HG02678 (cell line): ENCODE results near the gene SEC16A.

Experiments used
- ATAC-seq: cut with Tn5 transposase; IDR thresholded peaks from one replicate; pipeline ENCODE4 v1.9.1; 2021; ENCODE audit warnings: mild to moderate bottlenecking, moderate library complexity; ENCODE audit not compliant: unreplicated experiment

The SEC16A gene

GRCh38 chr9:136486131-136486530 lies 3.3 kb upstream of the SEC16A start:
- ATAC-seq, result no peak

- no peak for ATAC-seq
Measured at GRCh38 chr9:136485049-136486045, 2.5 kb upstream of the SEC16A start.

GRCh38 chr9:136484153-136485048 lies 1.6 kb upstream of the SEC16A start:
- no peak for ATAC-seq

DNA sequence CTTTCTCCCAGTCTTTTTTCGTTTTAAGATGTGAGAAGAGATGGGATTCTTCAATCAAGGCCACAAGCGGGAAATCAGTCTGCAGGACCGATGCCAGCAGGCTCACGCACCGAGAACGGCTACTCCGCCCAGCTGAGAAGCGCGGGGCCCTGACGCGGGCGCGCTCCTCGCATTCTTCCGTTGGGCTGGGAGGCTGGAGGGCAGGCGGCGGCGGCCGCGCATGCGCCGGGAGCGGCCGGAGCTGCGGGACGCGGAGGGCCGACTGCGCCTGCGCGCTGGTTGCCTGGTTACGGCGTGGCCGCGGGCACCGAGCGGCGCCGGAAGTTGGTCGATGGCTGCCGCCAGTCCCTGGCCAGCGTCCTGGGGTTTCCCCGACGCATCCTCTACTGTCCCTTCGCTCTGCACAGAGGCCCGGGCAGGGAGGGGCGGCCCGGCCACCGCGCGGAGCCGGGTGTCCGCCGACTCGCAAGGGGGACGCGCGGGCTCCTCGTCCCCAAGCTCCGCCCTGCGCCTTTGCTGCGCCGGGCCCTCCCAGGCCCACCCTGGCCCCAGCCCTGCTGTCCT lies 831 bp upstream of the SEC16A start:
- peak; percentile 63 for ATAC-seq

DNA sequence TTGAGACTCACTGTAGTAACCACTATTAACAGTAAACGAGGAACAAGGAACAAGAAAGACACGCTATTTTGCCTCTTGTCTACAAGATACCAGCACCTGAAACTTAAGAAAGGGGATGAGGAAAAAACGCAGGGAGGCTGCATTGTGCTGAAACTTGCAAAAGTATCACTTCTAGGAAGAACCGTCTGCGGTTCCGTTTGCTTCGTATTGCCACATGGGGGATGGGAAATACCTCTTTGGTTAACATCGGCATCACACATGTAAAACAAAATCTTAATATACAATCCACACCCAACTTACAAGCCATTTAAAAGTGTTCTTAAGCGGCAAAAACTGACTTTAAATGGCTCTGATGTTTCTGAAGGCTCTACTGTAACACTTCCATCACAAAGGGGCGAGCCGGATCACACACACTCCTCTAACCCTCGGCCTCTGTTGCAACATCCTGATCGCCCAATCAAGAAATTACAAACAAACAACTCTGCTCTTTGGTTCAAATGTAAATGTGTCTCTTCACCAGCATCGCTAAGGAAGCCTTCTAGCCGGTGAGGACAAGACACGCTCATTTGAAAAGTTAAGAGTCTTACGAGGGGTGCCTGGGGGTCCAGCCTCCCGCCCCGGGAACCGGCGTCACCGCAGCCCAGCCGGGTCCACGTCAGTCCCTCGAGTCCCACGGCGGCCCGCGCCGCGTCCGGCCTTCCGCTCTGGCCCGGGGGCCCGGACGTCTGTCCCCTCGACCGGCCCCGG lies 621 bp downstream of the SEC16A start:
- no peak for ATAC-seq

DNA sequence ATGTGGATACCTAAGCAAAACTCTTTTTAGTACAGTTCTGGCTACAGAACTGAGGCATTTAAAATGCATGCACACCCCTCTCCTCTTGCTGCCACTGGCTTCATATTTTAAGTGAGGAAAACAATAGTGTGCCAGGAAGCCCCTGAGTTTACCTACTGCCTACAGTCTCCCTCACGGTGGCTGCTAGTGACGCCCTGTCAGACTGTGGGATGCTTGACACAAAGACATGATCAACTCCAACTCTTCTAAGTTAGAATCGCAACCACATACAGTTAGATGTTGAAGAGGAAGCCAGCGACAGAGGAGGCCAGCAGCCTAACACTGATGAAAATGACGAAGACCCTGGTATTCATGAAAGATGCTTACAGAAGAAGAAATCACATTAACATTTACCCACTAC lies 1.3 kb downstream of the SEC16A start:
- ATAC-seq, result no peak

- no peak for ATAC-seq
Measured at GRCh38 chr9:136476369-136477150, 6.3 kb downstream of the SEC16A start.

DNA sequence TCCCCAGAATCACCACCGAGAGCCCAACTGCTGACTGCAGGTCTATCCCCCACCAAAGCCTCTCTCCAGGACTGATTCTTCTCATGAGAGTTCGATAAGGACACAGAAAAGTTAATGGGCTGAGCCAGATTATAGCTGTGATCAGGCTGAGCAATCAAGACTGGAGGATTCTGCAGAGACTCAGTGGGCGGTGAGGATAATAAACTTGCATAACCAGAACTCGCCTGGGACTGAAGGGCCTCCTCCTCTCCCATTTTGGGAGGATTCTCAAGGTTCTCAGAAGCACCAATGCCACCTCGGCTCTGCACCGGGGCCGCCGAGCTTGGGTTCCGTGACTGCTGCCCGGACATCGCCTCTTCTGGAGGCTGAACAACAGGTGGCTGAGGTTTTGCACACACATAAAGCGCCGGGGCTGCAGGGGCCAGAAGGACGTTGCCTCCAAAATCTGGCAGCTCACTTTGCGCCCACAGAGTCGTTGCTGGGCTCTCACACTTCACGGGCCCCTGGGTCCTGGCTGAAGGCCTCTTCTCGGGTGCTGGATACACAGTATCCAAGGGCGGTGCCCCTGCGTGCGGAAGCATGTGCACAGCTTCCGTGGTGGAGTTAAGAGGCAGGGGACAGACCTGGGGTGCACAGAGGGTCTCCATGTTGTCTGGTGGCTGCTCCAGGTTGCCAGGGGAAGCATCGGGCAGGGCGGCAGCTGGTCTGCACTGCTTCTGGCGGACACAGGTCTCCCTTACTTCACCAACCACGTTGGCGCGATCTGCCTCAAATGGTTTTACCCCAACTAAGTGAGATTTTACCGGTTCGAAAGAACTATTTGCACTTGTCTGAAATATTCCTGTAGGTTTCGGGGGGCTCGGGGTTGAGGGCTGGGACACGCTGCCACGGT lies 7.6 kb downstream of the SEC16A start:
- no peak for ATAC-seq

DNA sequence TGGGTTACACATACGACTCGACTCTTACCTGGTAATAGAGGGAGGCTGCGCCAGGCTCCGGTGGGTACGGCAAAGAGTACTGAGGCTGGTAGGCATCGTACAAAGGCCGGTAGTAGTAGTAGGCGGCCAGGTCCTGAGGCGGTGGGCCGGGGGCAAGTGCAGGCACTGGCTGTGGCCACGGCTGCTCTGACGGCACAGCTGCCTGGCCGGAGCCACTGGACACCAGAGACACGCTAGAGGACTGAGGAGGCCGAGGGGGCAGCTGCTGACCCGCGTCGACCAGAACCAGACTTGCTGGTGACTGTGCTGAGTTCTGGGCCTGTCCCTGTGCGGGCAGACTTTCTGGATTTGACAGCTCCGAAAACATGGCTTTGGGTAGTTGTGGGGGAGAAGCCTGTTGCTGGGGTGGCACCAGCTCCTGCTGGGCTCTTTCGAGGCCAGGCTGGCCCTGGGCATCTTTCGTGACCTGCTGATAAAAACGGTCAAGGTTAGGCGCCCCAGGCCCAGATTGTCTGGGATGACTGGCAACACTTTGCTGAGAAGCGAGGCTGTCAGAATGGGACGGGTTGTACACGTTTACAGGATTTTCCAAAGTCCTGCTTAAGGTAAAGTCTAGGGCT lies 8.7 kb downstream of the SEC16A start:
- no peak for ATAC-seq

DNA sequence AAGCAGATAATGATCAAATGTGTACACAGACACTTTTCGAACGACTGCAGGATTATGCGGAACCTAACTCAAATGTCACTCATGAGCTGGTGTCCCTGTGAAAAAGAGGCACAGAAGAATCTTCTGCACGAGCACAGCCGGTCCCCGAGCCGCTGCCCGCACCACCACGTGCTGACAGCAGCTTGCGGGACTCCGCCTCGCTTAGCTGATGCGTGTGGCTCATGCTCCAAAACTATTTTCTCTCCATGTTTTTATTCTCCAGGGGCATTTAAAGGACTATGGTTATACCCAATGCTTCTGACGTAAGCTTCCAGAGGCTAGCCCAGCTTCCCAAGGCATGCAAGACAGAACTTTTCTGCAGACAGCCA lies 9.5 kb downstream of the SEC16A start:
- no peak for ATAC-seq

DNA sequence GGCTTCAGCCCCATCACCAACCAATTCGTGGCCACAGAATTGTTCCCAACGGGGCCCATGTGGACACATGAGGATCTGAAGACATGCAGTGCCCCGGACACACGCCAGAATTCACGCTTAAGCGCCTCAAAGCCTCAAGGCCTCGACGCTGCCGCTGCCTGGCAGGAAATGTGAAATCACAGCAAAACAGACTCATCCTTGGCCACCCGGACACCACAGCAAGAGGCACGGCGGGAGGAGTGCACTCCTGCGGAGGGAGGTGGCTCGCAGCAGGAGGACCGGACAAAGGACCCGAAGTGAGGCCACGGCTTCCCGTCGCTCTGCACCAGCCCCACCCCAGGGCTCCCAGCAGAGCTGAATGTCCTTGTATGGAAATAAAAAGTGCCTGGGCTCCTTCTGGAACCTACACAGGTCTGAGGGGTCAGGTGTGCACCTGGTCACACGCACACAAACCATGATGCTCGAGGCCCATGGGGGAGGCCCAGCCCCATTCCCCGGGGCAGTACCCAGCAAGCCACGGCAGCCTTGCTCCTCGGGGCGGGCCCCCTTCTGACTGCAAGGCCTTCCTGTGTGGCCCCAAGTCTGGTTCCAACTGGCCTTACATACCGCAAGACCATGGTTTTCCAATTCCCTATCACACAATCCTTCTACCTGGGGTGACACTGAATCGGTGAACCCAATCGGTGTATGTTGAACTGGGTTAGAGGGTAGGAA lies 10.0 kb downstream of the SEC16A start:
- ATAC-seq, result no peak

DNA sequence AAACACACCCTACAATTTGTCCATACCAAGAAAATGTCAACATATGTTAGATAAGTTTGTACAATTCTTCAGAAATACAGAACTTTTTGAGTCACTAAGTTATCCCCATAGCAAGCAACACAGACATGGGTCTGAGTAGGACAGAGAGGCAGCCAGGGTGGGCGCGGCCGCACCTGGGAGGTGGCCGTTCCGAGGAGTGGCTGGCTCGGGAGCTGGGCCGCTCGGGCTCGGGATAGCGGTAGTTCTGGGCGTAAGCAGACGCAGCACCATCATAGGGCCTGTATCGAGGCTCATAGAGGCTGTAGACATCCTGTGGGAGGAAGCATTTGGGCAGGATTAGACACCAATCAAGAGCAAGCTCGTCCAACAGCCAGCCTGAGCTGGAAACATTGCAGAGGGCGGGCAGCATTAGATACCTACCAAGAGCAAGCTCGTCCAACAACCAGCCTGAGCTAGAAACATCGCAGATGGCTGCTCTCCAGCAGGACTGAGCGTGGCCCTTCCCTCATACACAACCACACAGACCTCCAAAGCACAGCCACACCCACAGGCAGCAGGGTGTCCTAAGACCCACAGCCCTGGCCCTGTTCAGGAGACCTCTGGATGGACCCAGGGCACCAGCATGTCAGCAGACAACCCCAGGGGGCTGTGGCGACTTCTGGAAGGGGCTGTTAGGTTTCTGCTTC lies 10.9 kb downstream of the SEC16A start:
- ATAC-seq, result no peak

- no peak for ATAC-seq
Measured at GRCh38 chr9:136470792-136471469, 11.9 kb downstream of the SEC16A start.

GRCh38 chr9:136470356-136470755 lies 12.5 kb downstream of the SEC16A start:
- ATAC-seq, result no peak

DNA sequence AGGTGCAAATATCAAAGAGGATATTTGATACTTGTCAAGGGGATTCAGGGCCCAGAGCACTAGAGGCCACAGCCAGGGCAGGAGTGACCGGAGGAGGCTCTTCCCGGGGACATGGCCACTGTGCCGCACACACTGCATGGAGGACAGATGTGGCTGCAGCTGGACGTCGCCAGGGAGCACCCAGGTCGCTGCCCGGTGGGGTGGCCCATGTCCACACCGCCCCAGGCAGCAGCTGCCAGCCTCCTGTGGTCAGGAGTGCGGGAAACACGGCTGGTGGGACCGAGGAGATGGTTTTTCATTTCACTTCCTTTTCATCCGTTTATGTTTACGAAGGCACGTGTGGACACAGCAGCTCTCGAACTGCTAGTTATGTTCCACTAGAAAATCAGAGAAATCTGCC lies 15.1 kb downstream of the SEC16A start:
- ATAC-seq, result no peak

- ATAC-seq, result no peak
Measured at GRCh38 chr9:136466155-136466541, 16.7 kb downstream of the SEC16A start.
